OCI-LY3 (cell line): ENCODE data around the gene HES4.
"Not testable (repeated sequence)": the region's sequence is repeated elsewhere in the genome, so short reads cannot be mapped to it uniquely, and the experiment has no call there.

Source experiments
- H2AFZ ChIP-seq: fragments of 200-600, 300-600 bp; shearing (Covaris generic); 2 replicates; pipeline ENCODE4 v1.6.0; 2014; ENCODE audit warnings: antibody characterized with exemption, low read depth, low read length
- H3K27ac ChIP-seq: fragments of 200-600, 300-600 bp; sonication (generic); 2 replicates; pipeline ENCODE4 v1.5.1; 2014; ENCODE audit warnings: mild to moderate bottlenecking, low read length, moderate library complexity, mixed read lengths
- H3K27me3 ChIP-seq: fragments of 200-600, 300-600 bp; sonication (generic); 2 replicates; pipeline ENCODE4 v1.6.1; 2014; ENCODE audit warnings: low read depth, low read length, mixed read lengths
- H3K36me3 ChIP-seq: fragments of 200-600, 300-600 bp; sonication (generic); replicated peaks from 2 replicates; pipeline ENCODE3; 2014; ENCODE audit warnings: low read depth, low read length, mixed read lengths
- H3K4me1 ChIP-seq: fragments of 300-600, 200-600 bp; sonication (generic); 2 replicates; pipeline ENCODE4 v1.6.1; 2014; ENCODE audit warnings: low read length, mixed read lengths
- H3K4me2 ChIP-seq: fragments of 200-600, 300-600 bp; sonication (generic); 2 replicates; pipeline ENCODE4 v1.6.1; 2014; ENCODE audit warnings: low read length, mixed read lengths
- H3K4me3 ChIP-seq: fragments of 300-600, 200-600 bp; sonication (generic); 2 replicates; pipeline ENCODE4 v1.5.1; 2014; ENCODE audit warnings: antibody characterized with exemption, mild to moderate bottlenecking, low read length, moderate library complexity
- H3K79me2 ChIP-seq: fragments of 300-600, 200-600 bp; shearing (Covaris generic); 2 replicates; pipeline ENCODE4 v1.6.1; 2014; ENCODE audit warnings: mild to moderate bottlenecking, low read length, mixed read lengths
- H3K9ac ChIP-seq: fragments of 300-600, 200-600 bp; shearing (Covaris generic); 2 replicates; pipeline ENCODE4 v1.6.0; 2014; ENCODE audit warnings: mild to moderate bottlenecking, low read length, moderate library complexity
- H3K9me3 ChIP-seq: fragments of 200-600, 300-600 bp; shearing (Covaris generic); 2 replicates; pipeline ENCODE4 v1.6.1; 2014; ENCODE audit warnings: low read length, mixed read lengths; ENCODE audit not compliant: insufficient read depth
- H4K20me1 ChIP-seq: fragments of 200-600, 300-600 bp; sonication (generic); 2 replicates; pipeline ENCODE4 v1.6.1; 2016; ENCODE audit warnings: low read length, mixed read lengths; ENCODE audit not compliant: insufficient read depth
- EZH2phosphoT487 ChIP-seq: fragments of 200-600 bp; shearing (Covaris generic); IDR thresholded peaks from 2 replicates; pipeline ENCODE4 v1.6.1; 2018; ENCODE audit warnings: antibody characterized with exemption, mixed run types, low read depth
- TF ChIP-seq, protein P1 (sequence below): fragments of 200-600, 300-600 bp; sonication (generic); IDR thresholded peaks from 2 replicates; pipeline ENCODE4 v1.5.1; 2014; ENCODE audit warnings: antibody characterized with exemption, low read length, low read depth

The HES4 gene

DNA sequence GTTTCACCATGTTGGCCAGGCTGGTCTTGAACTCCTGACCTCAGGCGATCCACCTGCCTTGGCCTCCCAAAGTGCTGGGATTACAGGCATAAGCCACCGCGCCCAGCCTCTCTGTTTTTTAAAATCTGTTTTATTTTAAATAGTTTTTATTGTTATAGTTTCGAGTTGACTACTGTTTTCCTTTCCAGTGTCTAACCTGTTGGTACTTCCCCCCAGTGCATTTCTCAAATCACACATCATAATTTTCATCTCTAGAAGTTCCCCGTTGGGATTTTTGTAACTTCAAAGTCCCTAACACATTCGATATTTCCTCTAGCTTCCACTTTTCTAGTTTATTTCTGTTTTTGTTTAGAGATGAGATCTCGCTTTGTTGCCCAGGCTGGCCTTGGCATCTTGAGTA, 7.5 kb downstream of the HES4 start:
- Histone ChIP-seq H2AFZ (no peak overlapping the region), H3K4me2 (peak overlapping the region; percentile 67), H3K27me3 (peaks cover 23% of the 10 kb centered on the region), H3K79me2 (no peaks in the 10 kb centered on the region), H3K36me3 (no peaks in the 10 kb centered on the region), H3K27ac (peak overlapping the region; percentile 48), H4K20me1 (peaks cover 2% of the 10 kb centered on the region; the same call in 1 of the 2 replicates), H3K9ac (no peak overlapping the region), H3K4me3 (0 out of 2 replicates have a peak overlapping the region, but pooled peaks have one; percentile 27), H3K4me1 (peaks cover 18% of the 10 kb centered on the region), H3K9me3 (no peaks in the 10 kb centered on the region)
- TF ChIP-seq EZH2phosphoT487, result no peak
- TF ChIP-seq, protein P1, sequence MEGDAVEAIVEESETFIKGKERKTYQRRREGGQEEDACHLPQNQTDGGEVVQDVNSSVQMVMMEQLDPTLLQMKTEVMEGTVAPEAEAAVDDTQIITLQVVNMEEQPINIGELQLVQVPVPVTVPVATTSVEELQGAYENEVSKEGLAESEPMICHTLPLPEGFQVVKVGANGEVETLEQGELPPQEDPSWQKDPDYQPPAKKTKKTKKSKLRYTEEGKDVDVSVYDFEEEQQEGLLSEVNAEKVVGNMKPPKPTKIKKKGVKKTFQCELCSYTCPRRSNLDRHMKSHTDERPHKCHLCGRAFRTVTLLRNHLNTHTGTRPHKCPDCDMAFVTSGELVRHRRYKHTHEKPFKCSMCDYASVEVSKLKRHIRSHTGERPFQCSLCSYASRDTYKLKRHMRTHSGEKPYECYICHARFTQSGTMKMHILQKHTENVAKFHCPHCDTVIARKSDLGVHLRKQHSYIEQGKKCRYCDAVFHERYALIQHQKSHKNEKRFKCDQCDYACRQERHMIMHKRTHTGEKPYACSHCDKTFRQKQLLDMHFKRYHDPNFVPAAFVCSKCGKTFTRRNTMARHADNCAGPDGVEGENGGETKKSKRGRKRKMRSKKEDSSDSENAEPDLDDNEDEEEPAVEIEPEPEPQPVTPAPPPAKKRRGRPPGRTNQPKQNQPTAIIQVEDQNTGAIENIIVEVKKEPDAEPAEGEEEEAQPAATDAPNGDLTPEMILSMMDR, result no peak

DNA sequence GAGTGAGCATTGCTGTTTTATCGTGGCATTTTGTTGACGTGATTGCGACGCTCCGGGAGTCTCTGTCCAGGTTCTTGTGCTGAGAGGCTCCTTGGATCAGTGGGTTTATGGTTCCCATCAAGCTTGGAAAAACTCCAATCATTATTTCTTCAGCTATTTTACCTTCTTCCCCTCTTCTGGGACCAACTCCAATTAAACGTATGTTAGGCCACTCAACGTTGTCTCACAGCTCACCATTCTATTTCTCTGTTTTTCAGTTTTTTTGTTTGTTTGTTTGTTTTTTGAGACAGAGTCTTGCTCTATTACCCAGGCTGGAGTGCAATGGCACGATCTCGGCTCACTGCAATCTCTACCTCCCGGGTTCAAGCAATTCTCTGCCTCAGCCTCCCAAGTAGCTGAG, 8.0 kb downstream of the HES4 start:
- H3K4me1 ChIP-seq, result peaks cover 18% of the 10 kb centered on the region
- peaks cover 23% of the 10 kb centered on the region for H3K27me3 ChIP-seq
- TF ChIP-seq, protein P1, result no peak
- no peak for TF ChIP-seq EZH2phosphoT487
- no peak overlapping the region for H3K27ac ChIP-seq
- peak overlapping the region; percentile 67; the same call in 1 of the 2 replicates for H3K4me2 ChIP-seq
- H3K79me2 ChIP-seq, result no peaks in the 10 kb centered on the region
- H4K20me1 ChIP-seq, result peaks cover 2% of the 10 kb centered on the region; the same call in 1 of the 2 replicates
- H3K9ac ChIP-seq, result no peak overlapping the region
- no peak overlapping the region for H3K4me3 ChIP-seq
- H2AFZ ChIP-seq, result no peak overlapping the region
- no peaks in the 10 kb centered on the region for H3K9me3 ChIP-seq
- no peaks in the 10 kb centered on the region for H3K36me3 ChIP-seq

DNA sequence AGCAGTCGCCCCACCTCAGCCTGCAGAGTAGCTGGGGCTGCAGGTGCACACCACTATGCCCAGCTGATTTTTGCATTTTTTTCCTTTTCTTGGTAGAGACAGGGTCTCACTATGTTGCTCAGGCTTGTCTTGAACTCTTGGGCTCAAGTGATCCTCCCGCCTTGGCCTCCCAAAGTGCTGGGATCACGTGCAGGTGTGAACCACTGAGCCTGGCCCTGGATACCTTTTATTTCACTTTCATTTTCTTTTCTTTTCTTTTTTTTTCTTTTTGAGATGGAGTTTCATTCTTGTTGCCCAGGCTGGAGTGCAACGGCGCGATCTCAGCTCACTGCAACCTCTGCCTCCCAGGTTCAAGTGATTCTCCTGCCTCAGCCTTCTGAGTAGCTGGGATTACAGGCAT, 8.6 kb downstream of the HES4 start:
- H3K4me2 ChIP-seq, H3K79me2 ChIP-seq, H2AFZ ChIP-seq, H3K4me3 ChIP-seq, H3K9ac ChIP-seq, H3K36me3 ChIP-seq, H4K20me1 ChIP-seq, H3K9me3 ChIP-seq, H3K27ac ChIP-seq: not testable (repeated sequence)
- Histone ChIP-seq H3K27me3 (peaks cover 23% of the 10 kb centered on the region), H3K4me1 (peaks cover 18% of the 10 kb centered on the region)

DNA sequence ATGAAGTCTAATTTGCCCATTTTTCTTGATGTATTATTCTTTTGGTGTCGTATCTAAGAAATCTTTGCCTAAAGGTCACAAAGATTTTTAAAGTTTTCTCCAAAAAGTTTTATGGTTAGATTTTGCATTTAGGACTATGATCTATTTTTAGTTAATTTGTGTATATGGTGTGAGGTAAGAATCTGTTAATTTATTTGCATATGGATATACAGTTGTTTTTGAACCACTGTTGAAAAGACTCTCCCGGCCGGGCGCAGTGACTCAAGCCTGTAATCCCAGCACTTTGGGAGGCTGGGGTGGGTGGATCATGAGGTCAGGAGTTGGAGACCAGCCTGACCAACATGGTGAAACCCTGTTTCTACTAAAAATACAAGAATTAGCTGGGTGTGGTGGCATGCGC, 11.8 kb downstream of the HES4 start:
- H3K79me2 ChIP-seq, H3K9ac ChIP-seq, H2AFZ ChIP-seq, H3K27ac ChIP-seq, H4K20me1 ChIP-seq, H3K36me3 ChIP-seq, H3K9me3 ChIP-seq, H3K4me3 ChIP-seq, H3K4me2 ChIP-seq: not testable (repeated sequence)
- Histone ChIP-seq H3K27me3 (peaks cover 18% of the 10 kb centered on the region), H3K4me1 (peaks cover 14% of the 10 kb centered on the region)

- Histone ChIP-seq H3K27ac (no peak overlapping the region), H3K36me3 (no peaks in the 10 kb centered on the region), H3K4me2 (no peak overlapping the region), H3K9me3 (no peaks in the 10 kb centered on the region), H3K27me3 (peaks cover 15% of the 10 kb centered on the region), H3K9ac (no peak overlapping the region), H3K4me1 (no peaks in the 10 kb centered on the region), H4K20me1 (no peaks in the 10 kb centered on the region), H3K79me2 (no peaks in the 10 kb centered on the region), H2AFZ (no peak overlapping the region), H3K4me3 (no peak overlapping the region)
- TF ChIP-seq EZH2phosphoT487, result no peak
- TF ChIP-seq, protein P1, result no peak
Observed at GRCh38 chr1:985126-985525, 14.8 kb downstream of the HES4 start.
